ENCODE data around the gene GNB4. TPM values are rescaled to one million over a fixed set of nuclear protein-coding genes. Genes with fewer than 3 reads are reported as not detected.

The GNB4 gene
- polyA plus RNA-seq, 1 of the 3 experiments (the other 2 are of a cell fraction) = 8.7 TPM

- Histone ChIP-seq H4K20me1 (ENCODE audit: insufficient read depth) (no peaks in the 10 kb centered on the region), H3K9me2 (no peaks in the 10 kb centered on the region), H3K4me2 (no peak overlapping the region), H3K27me3 (ENCODE audit: insufficient read depth) (no peaks in the 10 kb centered on the region), H3F3A (replicated peaks; ENCODE audit: insufficient read depth) (no peaks in the 10 kb centered on the region), H3K4me1 (ENCODE audit: control insufficient read depth in 1 of 2, insufficient read depth in 2 of 2, low read depth in 1 of 2, low read length in 1 of 2) (no peaks in the 10 kb centered on the region), H3K9ac (no peak overlapping the region), H3K79me2 (ENCODE audit: insufficient read depth) (no peaks in the 10 kb centered on the region), H3K27ac (ENCODE audit: low read depth in 2 of 2, low read length in 1 of 2) (no peak overlapping the region), H3K9me3 (no peaks in the 10 kb centered on the region), H3K36me3 (replicated peaks in 1 of 2; ENCODE audit: control insufficient read depth in 1 of 2, insufficient read depth in 2 of 2, low read length in 1 of 2) (no peaks in the 10 kb centered on the region), H2AFZ (ENCODE audit: low read depth) (no peak overlapping the region), H3K4me3 (ENCODE audit: low read depth in 2 of 2, low read length in 1 of 2) (no peak overlapping the region)
- ChIA-PET CTCF (no interaction called here), POLR2A (no interaction called here)
- TF ChIP-seq ZBTB33 (IDR thresholded peaks at IDR 0.05; ENCODE audit: borderline replicate concordance, low read depth) (no peak), PBX3 (IDR thresholded peaks at IDR 0.05) (no peak), POLR2AphosphoS5 (IDR thresholded peaks at IDR 0.05; ENCODE audit: low read depth, low read length) (no peak), RCOR1 (IDR thresholded peaks at IDR 0.05; ENCODE audit: low read length) (no peak), CHD2 (IDR thresholded peaks at IDR 0.05; ENCODE audit: low read length, partially characterized antibody) (no peak), NRF1 (IDR thresholded peaks at IDR 0.05; ENCODE audit: low read depth, low read length) (no peak), GATA2 (CRISPR knock-in tag; IDR thresholded peaks at IDR 0.05) (no peak), TAF1 (IDR thresholded peaks at IDR 0.05; ENCODE audit: borderline replicate concordance, low read depth, low read length) (no peak), GABPA (IDR thresholded peaks at IDR 0.05; ENCODE audit: low read depth) (no peak), MXI1 (IDR thresholded peaks at IDR 0.05; ENCODE audit: low read depth, low read length) (no peak), FOSL2 (IDR thresholded peaks at IDR 0.05; ENCODE audit: borderline replicate concordance, low read depth) (no peak), USF1 (IDR thresholded peaks at IDR 0.05; ENCODE audit: borderline replicate concordance, low read depth) (no peak), RFX5 (IDR thresholded peaks at IDR 0.05; ENCODE audit: low read length) (no peak), IRF3 (IDR thresholded peaks at IDR 0.05; ENCODE audit: low read depth, low read length) (no peak), FOXJ3 (CRISPR knock-in tag; IDR thresholded peaks at IDR 0.05) (no peak), FOXM1 (IDR thresholded peaks at IDR 0.05; ENCODE audit: low read depth) (no peak), SMC3 (IDR thresholded peaks at IDR 0.05; ENCODE audit: low read depth, low read length) (no peak), NFIC (IDR thresholded peaks at IDR 0.05; ENCODE audit: borderline replicate concordance) (no peak), RXRA (IDR thresholded peaks at IDR 0.05; ENCODE audit: borderline replicate concordance, low read depth) (no peak)
- DNase-seq = no peak
Observed at GRCh38 chr3:179474480-179474879, 23.2 kb upstream of the GNB4 start.
